SK-N-SH (cell line): Measurements from ENCODE around the gene ZDHHC8. TPM values are rescaled to one million over a fixed set of nuclear protein-coding genes. Genes with fewer than 3 reads are reported as not detected.

ENCODE experiments used
- CTCF ChIA-PET: fragments of 300-600, 350-600 bp; formaldehyde crosslinking; extraction: SDS; loops from one replicate; lab custom pipeline; 2021; lab: Yijun Ruan, JAX
- POLR2A ChIA-PET: fragments of 350-600 bp; sonication (Branson Sonifier 250); formaldehyde crosslinking; extraction: SDS; loops from one replicate; lab custom pipeline; 2020; ENCODE audit warnings: antibody characterized with exemption, inconsistent platforms; lab: Yijun Ruan, JAX
- DNase-seq: peaks from one replicate; pipeline ENCODE4 v3.0.0; 2012
- H2AFZ ChIP-seq: fragments of 200-600 bp; sonication (generic); 2 replicates; pipeline ENCODE4 v1.8.1; 2016; ENCODE audit warnings: antibody characterized with exemption, mild to moderate bottlenecking, low read depth
- H3F3A ChIP-seq: fragments of 200-600 bp; sonication (generic); replicated peaks from 2 replicates; pipeline ENCODE3; 2016; ENCODE audit warnings: antibody characterized with exemption, mild to moderate bottlenecking; ENCODE audit not compliant: insufficient read depth
- H3K27ac ChIP-seq, 2 experiments: fragments of 200-500 bp in 1 of 2; fragments of 200-600 bp in 1 of 2; sonication (Bioruptor generic) in 1 of 2; sonication (generic), shearing (Covaris generic) in 1 of 2; 2 replicates each; pipeline versions ENCODE4 v1.5.1 to v1.6.1; 2014 to 2016; ENCODE audit warnings: low read depth in 2 of 2, inconsistent platforms in 1 of 2, low read length in 1 of 2, mild to moderate bottlenecking in 1 of 2, mixed read lengths in 1 of 2
- H3K27me3 ChIP-seq: fragments of 200-600 bp; sonication (generic), shearing (Covaris generic); 2 replicates; pipeline ENCODE4 v1.6.1; 2016; ENCODE audit warnings: mixed run types; ENCODE audit not compliant: insufficient read depth
- H3K36me3 ChIP-seq, 2 experiments: fragments of 200-500 bp in 1 of 2; fragments of 200-600 bp in 1 of 2; sonication (Bioruptor generic) in 1 of 2; sonication (generic) in 1 of 2; replicated peaks in 1 of 2; 2 replicates each; pipeline versions ENCODE3 to v1.5.1; 2014 to 2016; ENCODE audit warnings: low read length in 1 of 2, mild to moderate bottlenecking in 1 of 2; ENCODE audit not compliant: insufficient read depth in 2 of 2, control insufficient read depth in 1 of 2
- H3K4me1 ChIP-seq, 2 experiments: fragments of 200-500 bp in 1 of 2; fragments of 200-600 bp in 1 of 2; sonication (Bioruptor generic) in 1 of 2; sonication (generic), shearing (Covaris generic) in 1 of 2; 2 replicates each; pipeline versions ENCODE4 v1.5.1 to v1.6.1; 2014 to 2016; ENCODE audit warnings: low read depth in 1 of 2, low read length in 1 of 2, mixed run types in 1 of 2; ENCODE audit not compliant: insufficient read depth in 2 of 2, control insufficient read depth in 1 of 2
- H3K4me2 ChIP-seq: fragments of 200-600 bp; sonication (generic), shearing (Covaris generic); 2 replicates; pipeline ENCODE4 v1.6.1; 2017; ENCODE audit warnings: mixed run types
- H3K4me3 ChIP-seq, 2 experiments: fragments of 200-500 bp in 1 of 2; fragments of 200-600 bp in 1 of 2; sonication (Bioruptor generic) in 1 of 2; sonication (generic), shearing (Covaris generic) in 1 of 2; 2 replicates each; pipeline versions ENCODE4 v1.5.1 to v1.8.1; 2014 to 2016; ENCODE audit warnings: low read depth in 2 of 2, inconsistent platforms in 1 of 2, low read length in 1 of 2, mild to moderate bottlenecking in 1 of 2, mixed read lengths in 1 of 2, moderate library complexity in 1 of 2
- H3K79me2 ChIP-seq: fragments of 200-600 bp; sonication (generic); 2 replicates; pipeline ENCODE4 v1.8.1; 2017; ENCODE audit warnings: mild to moderate bottlenecking; ENCODE audit not compliant: insufficient read depth
- H3K9ac ChIP-seq: fragments of 200-600 bp; sonication (generic); 2 replicates; pipeline ENCODE4 v1.6.1; 2017; ENCODE audit warnings: mixed run types
- H3K9me2 ChIP-seq: fragments of 200-600 bp; sonication (generic); 2 replicates; pipeline ENCODE4 v1.6.1; 2017; ENCODE audit warnings: mixed run types
- H3K9me3 ChIP-seq: fragments of 200-600 bp; sonication (generic); 2 replicates; pipeline ENCODE4 v1.6.1; 2017; ENCODE audit warnings: mixed run types, mild to moderate bottlenecking, moderate library complexity
- H4K20me1 ChIP-seq: fragments of 200-600 bp; sonication (generic); 2 replicates; pipeline ENCODE4 v1.6.1; 2017; ENCODE audit warnings: mild to moderate bottlenecking, mixed run types; ENCODE audit not compliant: insufficient read depth
- CHD2 ChIP-seq: fragments of 150-350 bp; IDR thresholded peaks from 2 replicates; pipeline ENCODE4 v1.6.1; 2018; ENCODE audit warnings: low read length; ENCODE audit not compliant: partially characterized antibody
- ELF1 ChIP-seq: IDR thresholded peaks from 2 replicates; pipeline ENCODE4 v1.4.0; 2012
- GATA2 ChIP-seq: sonication (generic); formaldehyde crosslinking; IDR thresholded peaks from 2 replicates; pipeline ENCODE4 v1.5.0; 2020; ENCODE audit warnings: mild to moderate bottlenecking, missing genetic modification reagents
- JUND ChIP-seq: IDR thresholded peaks from 2 replicates; pipeline ENCODE4 v1.4.0; 2012
- MXI1 ChIP-seq: IDR thresholded peaks from 2 replicates; pipeline ENCODE4 v1.6.1; 2012; ENCODE audit warnings: mild to moderate bottlenecking, low read depth, low read length, improper control_type of control experiment
- NFIC ChIP-seq: IDR thresholded peaks from 2 replicates; pipeline ENCODE4 v1.4.0; 2012; ENCODE audit warnings: borderline replicate concordance
- POLR2AphosphoS5 ChIP-seq: IDR thresholded peaks from 2 replicates; pipeline ENCODE4 v1.6.1; 2012; ENCODE audit warnings: low read depth, low read length
- RAD21 ChIP-seq: IDR thresholded peaks from 2 replicates; pipeline ENCODE4 v1.6.1; 2012; ENCODE audit warnings: mild to moderate bottlenecking, low read length
- SIN3A ChIP-seq: IDR thresholded peaks from 2 replicates; pipeline ENCODE4 v1.6.1; 2012; ENCODE audit warnings: low read depth, mild to moderate bottlenecking, low read length, moderate library complexity, borderline replicate concordance
- SMC3 ChIP-seq: IDR thresholded peaks from 2 replicates; pipeline ENCODE4 v1.6.1; 2012; ENCODE audit warnings: low read depth, low read length, improper control_type of control experiment
- TAF1 ChIP-seq: IDR thresholded peaks from 2 replicates; pipeline ENCODE4 v1.6.1; 2012; ENCODE audit warnings: low read depth, mild to moderate bottlenecking, low read length, moderate library complexity, borderline replicate concordance
- TCF12 ChIP-seq: IDR thresholded peaks from 2 replicates; pipeline ENCODE4 v1.4.0; 2012
- YY1 ChIP-seq: IDR thresholded peaks from 2 replicates; pipeline ENCODE4 v1.4.0; 2012; ENCODE audit warnings: low read depth, mild to moderate bottlenecking
- ZBTB33 ChIP-seq: IDR thresholded peaks from 2 replicates; pipeline ENCODE4 v1.4.0; 2012; ENCODE audit warnings: low read depth, borderline replicate concordance
- WGBS: methylation state at CpG from one replicate; pipeline ENCODE4 v1.1.6; 2017; ENCODE audit warnings: low lambda C conversion rate; 5-methylcytosine and 5-hydroxymethylcytosine counted together
- polyA plus RNA-seq, 3 experiments: library from polyadenylated mRNA; depleted of rRNA; stranded (reverse); fragments of >200 nt; gene quantifications; 2 replicates each; pipeline ENCODE4 v1.2.3, GENCODE V29; 2012
- TF ChIP-seq, protein P1 (sequence below): IDR thresholded peaks from 2 replicates; pipeline ENCODE4 v1.4.0; 2012; ENCODE audit warnings: low read depth
- TF ChIP-seq, protein P2 (sequence below): fragments of 150-350 bp; IDR thresholded peaks from 2 replicates; pipeline ENCODE4 v1.6.1; 2016; ENCODE audit warnings: mild to moderate bottlenecking, low read depth, low read length

Gene ZDHHC8
- polyA plus RNA-seq, 1 of the 3 experiments (the other 2 are of a cell fraction): 65.3 TPM

GRCh38 chr22:20191000-20191515 is 59.5 kb downstream of the ZDHHC8 start:
- H3K4me2 ChIP-seq: no peak overlapping the region
- H3K4me3 ChIP-seq: no peak overlapping the region
- H4K20me1 ChIP-seq: no peaks in the 10 kb centered on the region
- H3K9ac ChIP-seq: no peak overlapping the region
- H3K27me3 ChIP-seq: 0 out of 2 replicates have a peak, but pooled peaks cover 4% of the 10 kb centered on the region
- 50% methylated on average over 4 of the region's 10 CpGs for WGBS
- no peaks in the 10 kb centered on the region for H3F3A ChIP-seq
- no peaks in the 10 kb centered on the region for H3K4me1 ChIP-seq
- ChIA-PET CTCF (interaction anchor here (1.0 to 1.2 kb wide), 2 partner anchors 11 to 34 kb away, joined by 3 read pairs; no protein-coding TSS in a partner anchor), POLR2A (no interaction called here)
- no peak overlapping the region for H3K27ac ChIP-seq
- no peaks in the 10 kb centered on the region for H3K36me3 ChIP-seq
- H2AFZ ChIP-seq: no peak overlapping the region
- H3K9me2 ChIP-seq: no peaks in the 10 kb centered on the region
- TF ChIP-seq CHD2 (no peak), POLR2AphosphoS5 (no peak), YY1 (no peak), GATA2 (CRISPR knock-in tag) (no peak), TCF12 (no peak), NFIC (no peak), ELF1 (no peak)
- TF ChIP-seq, protein P1, sequence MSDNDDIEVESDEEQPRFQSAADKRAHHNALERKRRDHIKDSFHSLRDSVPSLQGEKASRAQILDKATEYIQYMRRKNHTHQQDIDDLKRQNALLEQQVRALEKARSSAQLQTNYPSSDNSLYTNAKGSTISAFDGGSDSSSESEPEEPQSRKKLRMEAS: no peak
- no peaks in the 10 kb centered on the region for H3K9me3 ChIP-seq
- no peaks in the 10 kb centered on the region for H3K79me2 ChIP-seq
- DNase-seq: no peak

- Histone ChIP-seq H3K4me2 (no peak overlapping the region), H3K9me2 (no peaks in the 10 kb centered on the region), H3K27ac (no peak overlapping the region), H3K4me1 (no peaks in the 10 kb centered on the region), H4K20me1 (no peaks in the 10 kb centered on the region), H3K36me3 (no peaks in the 10 kb centered on the region), H3K79me2 (no peaks in the 10 kb centered on the region), H2AFZ (no peak overlapping the region), H3K27me3 (0 out of 2 replicates have a peak, but pooled peaks cover 4% of the 10 kb centered on the region), H3K4me3 (no peak overlapping the region), H3K9ac (no peak overlapping the region), H3K9me3 (no peaks in the 10 kb centered on the region)
- ChIA-PET CTCF (interaction anchor here (1.0 to 1.2 kb wide), 3 partner anchors 10 to 35 kb away, joined by 3 read pairs; no protein-coding TSS in a partner anchor), POLR2A (no interaction called here)
- DNase-seq: no peak
- 44% methylated on average over 4 of the region's 8 CpGs for WGBS
- TF ChIP-seq SIN3A (no peak), RAD21 (no peak), ZBTB33 (no peak), SMC3 (no peak), JUND (no peak), MXI1 (no peak), TAF1 (no peak)
- TF ChIP-seq, protein P2, sequence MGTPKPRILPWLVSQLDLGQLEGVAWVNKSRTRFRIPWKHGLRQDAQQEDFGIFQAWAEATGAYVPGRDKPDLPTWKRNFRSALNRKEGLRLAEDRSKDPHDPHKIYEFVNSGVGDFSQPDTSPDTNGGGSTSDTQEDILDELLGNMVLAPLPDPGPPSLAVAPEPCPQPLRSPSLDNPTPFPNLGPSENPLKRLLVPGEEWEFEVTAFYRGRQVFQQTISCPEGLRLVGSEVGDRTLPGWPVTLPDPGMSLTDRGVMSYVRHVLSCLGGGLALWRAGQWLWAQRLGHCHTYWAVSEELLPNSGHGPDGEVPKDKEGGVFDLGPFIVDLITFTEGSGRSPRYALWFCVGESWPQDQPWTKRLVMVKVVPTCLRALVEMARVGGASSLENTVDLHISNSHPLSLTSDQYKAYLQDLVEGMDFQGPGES: no peak
- TF ChIP-seq, all 33 proteins: peak for 0
- H3F3A ChIP-seq: no peaks in the 10 kb centered on the region
Observed at GRCh38 chr22:20191803-20192202, 60.2 kb downstream of the ZDHHC8 start.
